GM23248 (cell line): ENCODE results near the gene PCSK5. TPM values are rescaled to one million over a fixed set of nuclear protein-coding genes. Genes with fewer than 3 reads are reported as not detected.
A peak's percentile ranks its signal among the peaks of the same experiment; 100 is the strongest.

Experiments used
- DNase-seq: peaks from one replicate; pipeline ENCODE4 v3.0.0-alpha.2; 2015
- H2AFZ ChIP-seq: fragments of 200-600 bp; sonication (generic); 2 replicates; pipeline ENCODE4 v1.6.1; 2016; ENCODE audit warnings: antibody characterized with exemption
- H3F3A ChIP-seq: fragments of 200-600 bp; sonication (generic); 2 replicates; pipeline ENCODE4 v1.6.1; 2016; ENCODE audit warnings: mild to moderate bottlenecking, antibody characterized with exemption, mixed run types; ENCODE audit not compliant: insufficient read depth
- H3K27ac ChIP-seq: fragments of 200-600 bp; sonication (generic); 2 replicates; pipeline ENCODE4 v1.5.1; 2016; ENCODE audit warnings: mild to moderate bottlenecking
- H3K27me3 ChIP-seq: fragments of 200-600 bp; sonication (generic); replicated peaks from 2 replicates; pipeline ENCODE4 v1.6.1; 2016; ENCODE audit warnings: mild to moderate bottlenecking; ENCODE audit not compliant: insufficient read depth
- H3K36me3 ChIP-seq: fragments of 200-600 bp; sonication (generic); 2 replicates; pipeline ENCODE4 v1.6.1; 2016; ENCODE audit warnings: low read depth, mild to moderate bottlenecking
- H3K4me1 ChIP-seq: fragments of 200-600 bp; sonication (generic); 2 replicates; pipeline ENCODE4 v1.6.1; 2016; ENCODE audit warnings: mild to moderate bottlenecking; ENCODE audit not compliant: insufficient read depth
- H3K4me2 ChIP-seq: fragments of 200-600 bp; sonication (generic); one replicate; pipeline ENCODE4 v1.6.1; 2016; ENCODE audit warnings: mild to moderate bottlenecking; ENCODE audit not compliant: unreplicated experiment
- H3K4me3 ChIP-seq: fragments of 200-600 bp; sonication (generic); 2 replicates; pipeline ENCODE4 v1.5.1; 2016; ENCODE audit warnings: mild to moderate bottlenecking
- H3K79me2 ChIP-seq: fragments of 200-600 bp; sonication (generic); 2 replicates; pipeline ENCODE4 v1.6.1; 2016; ENCODE audit warnings: mild to moderate bottlenecking; ENCODE audit not compliant: insufficient read depth
- H3K9ac ChIP-seq: fragments of 200-600 bp; sonication (generic); 2 replicates; pipeline ENCODE4 v1.6.1; 2016; ENCODE audit warnings: mild to moderate bottlenecking
- H3K9me2 ChIP-seq: fragments of 200-600 bp; sonication (generic); 2 replicates; pipeline ENCODE4 v1.6.1; 2016; ENCODE audit warnings: mixed run types, mild to moderate bottlenecking, moderate library complexity; ENCODE audit not compliant: insufficient read depth
- H3K9me3 ChIP-seq: fragments of 200-600 bp; sonication (generic); one replicate; pipeline ENCODE4 v1.6.1; 2017; ENCODE audit warnings: low read depth
- H4K20me1 ChIP-seq: fragments of 200-600 bp; sonication (generic); 2 replicates; pipeline ENCODE4 v1.6.0; 2016; ENCODE audit not compliant: insufficient read depth
- EZH2 ChIP-seq: fragments of 200-600 bp; sonication (generic); IDR thresholded peaks from 2 replicates; pipeline ENCODE4 v1.6.1; 2018; ENCODE audit warnings: antibody characterized with exemption, mild to moderate bottlenecking; ENCODE audit not compliant: insufficient read depth, poor library complexity, severe bottlenecking
- EZH2phosphoT487 ChIP-seq: fragments of 200-600 bp; sonication (generic); IDR thresholded peaks from 2 replicates; pipeline ENCODE4 v1.6.1; 2018; ENCODE audit warnings: antibody characterized with exemption, moderate library complexity, mild to moderate bottlenecking, low read depth; ENCODE audit not compliant: insufficient read depth
- WGBS, 2 experiments: methylation state at CpG; one replicate each; pipeline ENCODE4 v1.1.6; 2015 to 2017; ENCODE audit warnings: low lambda C conversion rate in 2 of 2, low coverage in 1 of 2; ENCODE audit errors: missing lambda C conversion rate in 2 of 2; 5-methylcytosine and 5-hydroxymethylcytosine counted together
- in situ Hi-C: fragments of 300-500 bp; cut with MboI; formaldehyde crosslinking; loops from 2 replicates; pipeline ENCODE4 v1.15.0; 2020
- polyA plus RNA-seq: library from polyadenylated mRNA; unstranded; fragments of >200 nt; fragmentation: Nextera tagmentation; extraction: Ambion mirVana; gene quantifications from 2 replicates; pipeline ENCODE4 v1.2.1, GENCODE V29; 2016
- total RNA-seq: library from RNA; depleted of rRNA; stranded (reverse); fragments of >200 nt; shearing (Covaris generic); gene quantifications from 2 replicates; pipeline ENCODE4 v1.2.3, GENCODE V29; 2014

PCSK5 gene
- total and polyA plus RNA-seq, 2 experiments from 2014 or later, result 2.3 to 3.9 TPM

DNA sequence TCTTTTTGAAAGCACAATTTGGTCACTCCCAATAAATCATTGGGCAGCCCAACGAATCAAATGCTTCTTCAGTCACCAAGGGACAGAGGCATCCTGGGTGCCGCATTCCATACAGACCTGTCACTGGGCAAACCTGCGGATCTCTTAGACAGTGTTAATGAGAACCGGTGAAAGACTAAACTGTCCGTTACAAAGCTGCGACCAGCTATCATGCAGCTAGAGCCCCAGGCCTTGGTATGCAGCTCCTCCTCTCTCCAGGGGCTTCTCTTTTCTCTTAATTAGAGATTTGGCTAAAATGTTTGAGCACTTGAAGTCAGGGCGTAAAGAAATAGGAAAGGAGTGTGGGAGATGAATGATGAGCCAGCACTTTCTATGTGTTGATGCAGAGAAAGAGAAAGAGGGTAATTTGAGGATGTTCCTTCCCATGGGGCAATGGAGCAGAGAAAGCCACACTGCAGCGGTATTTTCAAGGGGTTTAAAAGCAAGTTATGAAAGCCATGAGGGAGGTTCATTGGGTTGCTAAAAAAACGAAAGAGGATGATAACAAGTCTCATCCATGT, 328.5 kb downstream of the PCSK5 start:
- no peak overlapping the region for H3K27ac ChIP-seq
- no peak for DNase-seq

GRCh38 chr9:76219560-76220151, 329.2 kb downstream of the PCSK5 start:
- H3K9me2 ChIP-seq, result no peaks in the 10 kb centered on the region
- in situ Hi-C loops, result no loop called here

More for the DNA sequence above, 328.5 kb downstream of the PCSK5 start:
- H3K9ac ChIP-seq, result no peak overlapping the region
- in situ Hi-C loops, result no loop called here
- no peak overlapping the region for H2AFZ ChIP-seq
- no peaks in the 10 kb centered on the region for H3K36me3 ChIP-seq
- 88 to 89% methylated on average over 9 of the region's 9 CpGs for WGBS, 2 experiments
- H3K4me1 ChIP-seq, result peaks cover 28% of the 10 kb centered on the region
- peaks cover 19% of the 10 kb centered on the region for H3F3A ChIP-seq
- H4K20me1 ChIP-seq, result no peaks in the 10 kb centered on the region
- H3K27me3 ChIP-seq, result no peaks in the 10 kb centered on the region
- TF ChIP-seq EZH2phosphoT487 (no peak), EZH2 (no peak)
- H3K4me3 ChIP-seq, result no peak overlapping the region
- no peaks in the 10 kb centered on the region for H3K9me2 ChIP-seq
- no peaks in the 10 kb centered on the region for H3K9me3 ChIP-seq
- H3K79me2 ChIP-seq, result no peaks in the 10 kb centered on the region
- H3K4me2 ChIP-seq, result no peak overlapping the region

GRCh38 chr9:76221423-76221822, 330.9 kb downstream of the PCSK5 start:
- TF ChIP-seq EZH2 (no peak), EZH2phosphoT487 (no peak)
- Histone ChIP-seq H2AFZ (no peak overlapping the region), H3F3A (peaks cover 6% of the 10 kb centered on the region), H3K36me3 (no peaks in the 10 kb centered on the region), H3K9ac (no peak overlapping the region), H4K20me1 (no peaks in the 10 kb centered on the region), H3K4me1 (peaks cover 11% of the 10 kb centered on the region), H3K27me3 (no peaks in the 10 kb centered on the region), H3K4me2 (no peak overlapping the region), H3K79me2 (no peaks in the 10 kb centered on the region), H3K9me2 (no peaks in the 10 kb centered on the region), H3K4me3 (no peak overlapping the region), H3K9me3 (no peaks in the 10 kb centered on the region), H3K27ac (no peak overlapping the region)
- in situ Hi-C loops, result no loop called here
- DNase-seq, result no peak
- WGBS, 2 experiments, result 59 to 67% methylated on average over 6 of the region's 6 CpGs

More at GRCh38 chr9:76219560-76220151, 329.2 kb downstream of the PCSK5 start:
- no peak for TF ChIP-seq EZH2phosphoT487
- no peak for TF ChIP-seq EZH2
- 89 to 94% methylated on average over 11 of the region's 11 CpGs for WGBS, 2 experiments
- Histone ChIP-seq H3K36me3 (no peaks in the 10 kb centered on the region), H3K79me2 (no peaks in the 10 kb centered on the region), H3K4me2 (no peak overlapping the region), H3K9ac (no peak overlapping the region), H3K27me3 (no peaks in the 10 kb centered on the region), H2AFZ (no peak overlapping the region), H3K9me3 (no peaks in the 10 kb centered on the region), H3K4me3 (no peak overlapping the region), H3K27ac (no peak overlapping the region), H3K4me1 (peaks cover 27% of the 10 kb centered on the region), H4K20me1 (no peaks in the 10 kb centered on the region), H3F3A (peaks cover 17% of the 10 kb centered on the region)
- DNase-seq, result peak; percentile 8

DNA sequence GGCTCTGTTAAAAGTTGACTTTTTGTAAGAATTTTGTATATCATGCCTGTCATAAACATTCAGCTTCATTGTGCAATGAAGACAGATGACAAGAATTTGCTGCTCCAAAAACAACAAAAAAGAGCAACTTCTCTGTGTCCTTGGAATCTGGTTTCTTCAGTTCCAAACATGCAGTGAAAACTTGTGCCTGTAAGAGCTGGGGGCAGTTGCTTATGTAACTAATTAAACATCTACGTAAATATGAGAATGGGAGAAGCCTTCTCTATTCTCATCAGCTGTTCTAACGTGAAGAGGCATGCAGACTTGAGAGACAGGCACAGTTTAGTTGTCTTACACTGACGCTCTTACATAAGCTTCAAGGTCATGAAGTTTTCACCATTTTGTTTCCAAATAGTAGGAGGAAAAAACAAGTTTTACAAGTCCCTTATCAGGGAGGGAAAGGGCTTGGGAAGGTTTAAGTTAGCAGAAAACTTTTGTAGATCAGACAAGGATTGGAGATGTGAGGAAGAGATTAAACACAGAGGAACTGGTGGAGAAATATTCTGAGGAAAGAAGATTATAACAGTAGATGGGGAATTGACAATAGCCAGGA, 333.4 kb downstream of the PCSK5 start:
- Histone ChIP-seq H3K27ac (no peak overlapping the region), H2AFZ (no peak overlapping the region), H3K9me3 (no peaks in the 10 kb centered on the region), H3K27me3 (no peaks in the 10 kb centered on the region), H3K9ac (no peak overlapping the region), H3K4me2 (no peak overlapping the region), H3K4me3 (no peak overlapping the region), H3K79me2 (no peaks in the 10 kb centered on the region), H3K4me1 (0 out of 2 replicates have a peak, but pooled peaks cover 5% of the 10 kb centered on the region), H3K9me2 (no peaks in the 10 kb centered on the region), H3K36me3 (no peaks in the 10 kb centered on the region), H3F3A (no peaks in the 10 kb centered on the region), H4K20me1 (no peaks in the 10 kb centered on the region)
- WGBS, 2 experiments, result 3 to 6% methylated on average over 3 of the region's 3 CpGs
- peak; percentile 6 for DNase-seq
- in situ Hi-C loops, result no loop called here
- TF ChIP-seq EZH2phosphoT487, result no peak
